Body of pancreas (tissue), 4 donors: ENCODE results near the gene XDH. TPM values are rescaled to one million over a fixed set of nuclear protein-coding genes. Genes with fewer than 3 reads are reported as not detected.
A peak's percentile ranks its signal among the peaks of the same experiment; 100 is the strongest.

Source experiments
- ATAC-seq: fragments of 150-250 bp; one replicate; pipeline ENCODE4 v1.9.1; 2016
- DNase-seq, 4 donors: peaks; one replicate each; pipeline ENCODE4 v3.0.0-alpha.2; 2019
- H3K27ac ChIP-seq, 4 donors: fragments of 200-600 bp; sonication (generic); 1 replicate in 3 of 4; 2 replicates in 1 of 4; pipeline versions ENCODE4 v1.5.1 to v1.6.1; 2016 to 2019; ENCODE audit warnings: mild to moderate bottlenecking in 1 of 4, mixed read lengths in 1 of 4, moderate library complexity in 1 of 4
- H3K27me3 ChIP-seq, 2 donors: fragments of 200-600 bp; sonication (generic); one replicate each; pipeline ENCODE4 v1.6.0; 2016; ENCODE audit warnings: mild to moderate bottlenecking in 1 of 2
- H3K36me3 ChIP-seq, 2 donors: fragments of 200-600 bp; sonication (generic); replicated peaks in 1 of 2; 2 replicates each; pipeline ENCODE4 v1.5.1; 2016; ENCODE audit warnings: low read depth in 2 of 2; ENCODE audit not compliant: insufficient read depth in 1 of 2
- H3K4me1 ChIP-seq: fragments of 200-600 bp; sonication (generic); one replicate; pipeline ENCODE4 v1.6.0; 2016
- H3K4me3 ChIP-seq, 2 donors: fragments of 200-600 bp; sonication (generic); 1 replicate in 1 of 2; 2 replicates in 1 of 2; pipeline ENCODE4 v1.5.1; 2016 to 2019
- H3K9me3 ChIP-seq, 3 donors: fragments of 200-600 bp; sonication (generic); 1 replicate in 2 of 3; 2 replicates in 1 of 3; pipeline ENCODE4 v1.5.1; 2016
- CTCF ChIP-seq, 7 experiments: fragments of 450-650 bp in 4 of 7; fragments of 200-600 bp in 3 of 7; sonication (generic) in 3 of 7; IDR thresholded peaks; one replicate each; pipeline ENCODE4 v1.5.1; 2016 to 2019; ENCODE audit warnings: antibody characterized with exemption in 7 of 7
- POLR2A ChIP-seq, 3 donors: fragments of 450-650 bp; IDR thresholded peaks; one replicate each; pipeline ENCODE4 v1.6.1; 2016; ENCODE audit warnings: antibody characterized with exemption in 3 of 3, mild to moderate bottlenecking in 2 of 3
- WGBS, 2 donors: methylation state at CpG; one replicate each; pipeline ENCODE4 v1.1.5; 2017; 5-methylcytosine and 5-hydroxymethylcytosine counted together
- intact Hi-C: fragments of 100-400 bp; cut with DNase I; formaldehyde crosslinking; loops from one replicate; pipeline ENCODE4 v1.15.1; 2023
- total RNA-seq, 2 donors: library from RNA; depleted of rRNA; stranded (reverse); fragments of >200 nt; gene quantifications; one replicate each; pipeline ENCODE4 v1.1.0, GENCODE V29; 2016

The XDH gene
- total RNA-seq, 2 donors from 2014 or later, result 0.78 to 4.9 TPM

- Histone ChIP-seq H3K4me1 (peaks cover 19% of the 10 kb centered on the region), H3K27me3 (no peaks in the 10 kb centered on the region), H3K27ac (no peak overlapping the region), H3K4me3 (no peak overlapping the region), H3K36me3 (no peaks in the 10 kb centered on the region), H3K9me3 (no peaks in the 10 kb centered on the region)
- DNase-seq, result no peak
- ATAC-seq, result no peak
- WGBS, 2 donors, result 36 to 37% methylated on average over 2 of the region's 2 CpGs
- intact Hi-C loops, result no loop called here
- TF ChIP-seq POLR2A (IDR thresholded peaks at IDR 0.05) (no peak), CTCF (IDR thresholded peaks at IDR 0.05) (no peak)
These were observed 879 bp upstream of the XDH start for GRCh38 chr2:31415421-31415820.

- Histone ChIP-seq H3K36me3 (no peaks in the 10 kb centered on the region), H3K27ac (peak overlapping the region in 1 of 4 donors; percentile 23), H3K4me3 (no peak overlapping the region), H3K27me3 (no peaks in the 10 kb centered on the region), H3K4me1 (peaks cover 19% of the 10 kb centered on the region), H3K9me3 (no peaks in the 10 kb centered on the region)
- TF ChIP-seq POLR2A (IDR thresholded peaks at IDR 0.05) (no peak), CTCF (IDR thresholded peaks at IDR 0.05) (peak in 2 of 7 experiments; percentile 8 to 18)
- 60 to 66% methylated on average over 5 of the region's 5 CpGs for WGBS, 2 donors
- no peak for DNase-seq
- intact Hi-C loops, result no loop called here
- ATAC-seq, result no peak
These were observed 536 bp downstream of the XDH start for GRCh38 chr2:31413862-31414550.

GRCh38 chr2:31413025-31413424, 1.5 kb downstream of the XDH start:
- Histone ChIP-seq H3K4me1 (peaks cover 19% of the 10 kb centered on the region), H3K27me3 (no peaks in the 10 kb centered on the region), H3K4me3 (no peak overlapping the region), H3K9me3 (no peaks in the 10 kb centered on the region), H3K27ac (no peak overlapping the region), H3K36me3 (no peaks in the 10 kb centered on the region)
- intact Hi-C loops, result no loop called here
- 16 to 18% methylated on average over 1 of the region's 1 CpG for WGBS, 2 donors
- TF ChIP-seq POLR2A (IDR thresholded peaks at IDR 0.05), result no peak
- TF ChIP-seq CTCF (IDR thresholded peaks at IDR 0.05), result no peak
- DNase-seq, result no peak
- ATAC-seq, result no peak

GRCh38 chr2:31411771-31412170, 2.8 kb downstream of the XDH start:
- H3K27me3 ChIP-seq, result no peaks in the 10 kb centered on the region
- intact Hi-C loops, result no loop called here

More at GRCh38 chr2:31411771-31412170, 2.8 kb downstream of the XDH start:
- TF ChIP-seq CTCF (IDR thresholded peaks at IDR 0.05) (no peak), POLR2A (IDR thresholded peaks at IDR 0.05) (no peak)
- Histone ChIP-seq H3K9me3 (no peaks in the 10 kb centered on the region), H3K4me3 (no peak overlapping the region), H3K4me1 (peaks cover 19% of the 10 kb centered on the region), H3K36me3 (no peaks in the 10 kb centered on the region), H3K27ac (no peak overlapping the region)
- WGBS, 2 donors, result 91% methylated on average over 2 of the region's 2 CpGs
- DNase-seq (no peak), ATAC-seq (no peak)
